ENCODE results near the gene SUGP2. TPM values are rescaled to one million over a fixed set of nuclear protein-coding genes. Genes with fewer than 3 reads are reported as not detected.

SUGP2 gene
- total RNA-seq, 1 experiment from 2014 or later = 95.2 TPM

GRCh38 chr19:19031891-19032290, 1.4 kb downstream of the SUGP2 start:
- no peak overlapping the region for H3K23ac ChIP-seq (ENCODE audit: insufficient read length, low read depth, low read length)
- WGBS (ENCODE audit: extremely low coverage, insufficient read length, low lambda C conversion rate) = no CpG with 5 or more reads among the region's 5 CpGs
- H3K79me1 ChIP-seq (ENCODE audit: insufficient read depth, low read depth, low read length, poor library complexity, severe bottlenecking) = peaks cover 14% of the 10 kb centered on the region
- peak overlapping the region; percentile 96 for H3K4me2 ChIP-seq (ENCODE audit: insufficient read depth, insufficient read length, low read length)
- no peak overlapping the region for H3K9ac ChIP-seq (ENCODE audit: extremely low read depth, insufficient read length, low read length)
- no peaks in the 10 kb centered on the region for H4K20me1 ChIP-seq (ENCODE audit: control insufficient read depth, insufficient read depth, insufficient read length)
- Mint-ChIP-seq H3K27me3 (ENCODE audit: low read depth) (no peaks in the 10 kb centered on the region), H3K4me3 (peak overlapping the region; percentile 82 to 94), H3K9me3 (peaks cover 4 to 6% of the 10 kb centered on the region in 2 experiments; a peak in 4 of 5 replicates), H3K4me1 (peaks cover 10 to 15% of the 10 kb centered on the region in 2 experiments), H3K36me3 (ENCODE audit: insufficient read depth in 1 of 3, low read depth in 3 of 3) (peaks cover 43 to 55% (median 54%) of the 10 kb centered on the region in 3 experiments), H3K27ac (peak overlapping the region; percentile 77 to 91 (median 90); a peak in 6 of 7 replicates)
- H3K27ac ChIP-seq (ENCODE audit: insufficient read length, low read depth, low read length) = no peak overlapping the region
- H3K14ac ChIP-seq (ENCODE audit: insufficient read depth, low read length) = no peak overlapping the region
- TF ChIP-seq CTCF (conservative IDR thresholded peaks at IDR 0.05) = no peak
- no peak overlapping the region for H2BK20ac ChIP-seq (ENCODE audit: low read depth, low read length, poor library complexity, severe bottlenecking)
- H2BK5ac ChIP-seq (ENCODE audit: insufficient read length, low read length) = no peak overlapping the region
- no peak for DNase-seq
- H2BK15ac ChIP-seq (ENCODE audit: low read depth, low read length) = no peak overlapping the region
- H4K5ac ChIP-seq (ENCODE audit: insufficient read length, low read depth, low read length) = no peak overlapping the region
- no peak overlapping the region for H2BK12ac ChIP-seq (ENCODE audit: insufficient read length, low read depth, low read length)
- no peak overlapping the region for H3K18ac ChIP-seq (ENCODE audit: insufficient read length, low read depth, low read length)
- peaks cover 11% of the 10 kb centered on the region for H3K23me2 ChIP-seq (ENCODE audit: insufficient read length, low read depth, low read length, poor library complexity, severe bottlenecking)
- no peak overlapping the region for H3T11ph ChIP-seq (ENCODE audit: low read length)
- no peak overlapping the region for H4K8ac ChIP-seq (replicated peaks; ENCODE audit: insufficient read length, low read depth, low read length)
- H3K79me2 ChIP-seq (ENCODE audit: insufficient read depth, low read length) = peaks cover 14% of the 10 kb centered on the region; the same call in 1 of the 2 replicates
- H2AK5ac ChIP-seq (ENCODE audit: insufficient read length, low read length) = no peak overlapping the region
- no peaks in the 10 kb centered on the region for H3K27me3 ChIP-seq (ENCODE audit: insufficient read depth, low read length)
- no peak overlapping the region for H2BK120ac ChIP-seq (ENCODE audit: low read depth, low read length, poor library complexity, severe bottlenecking)
- no peak overlapping the region for H4K91ac ChIP-seq (ENCODE audit: insufficient read length, low read depth, low read length)
- no peaks in the 10 kb centered on the region for H3K9me3 ChIP-seq (ENCODE audit: control insufficient read depth, low read depth, low read length)
- H2AFZ ChIP-seq (ENCODE audit: low read length) = no peak overlapping the region
- no peak overlapping the region for H3K4ac ChIP-seq (ENCODE audit: low read depth, low read length)
- no peak overlapping the region for H3K56ac ChIP-seq (ENCODE audit: insufficient read length, low read depth, low read length)
- H3K4me1 ChIP-seq (ENCODE audit: insufficient read depth, low read length) = no peaks in the 10 kb centered on the region
